Cardiac septum (tissue), 1 donor: Measurements from ENCODE around the gene JAML. TPM values are rescaled to one million over a fixed set of nuclear protein-coding genes. Genes with fewer than 3 reads are reported as not detected.

Experiments used
- DNase-seq: peaks from one replicate; pipeline ENCODE4 v3.0.0-alpha.2; 2020; ENCODE audit warnings: low spot score
- intact Hi-C: fragments of 100-400 bp; cut with DNase I; formaldehyde crosslinking; loops from one replicate; pipeline ENCODE4 v1.14.0; 2022
- total RNA-seq: library from RNA; stranded (reverse); fragmentation: NEBNext Ultra II Directional; extraction: Animal tissue kit (Norgen Biotek cat#: 25700); gene quantifications from one replicate; pipeline ENCODE4 v1.2.1, GENCODE V29; 2021
- donor health status: DM: no; HTN: no; CAD: no.

JAML gene
- total RNA-seq, 1 donor from 2014 or later, result 5.4 TPM

- intact Hi-C loops, result no loop called here
- no peak for DNase-seq
Measured at GRCh38 chr11:118240999-118241763, 16.4 kb upstream of the JAML start.

DNA sequence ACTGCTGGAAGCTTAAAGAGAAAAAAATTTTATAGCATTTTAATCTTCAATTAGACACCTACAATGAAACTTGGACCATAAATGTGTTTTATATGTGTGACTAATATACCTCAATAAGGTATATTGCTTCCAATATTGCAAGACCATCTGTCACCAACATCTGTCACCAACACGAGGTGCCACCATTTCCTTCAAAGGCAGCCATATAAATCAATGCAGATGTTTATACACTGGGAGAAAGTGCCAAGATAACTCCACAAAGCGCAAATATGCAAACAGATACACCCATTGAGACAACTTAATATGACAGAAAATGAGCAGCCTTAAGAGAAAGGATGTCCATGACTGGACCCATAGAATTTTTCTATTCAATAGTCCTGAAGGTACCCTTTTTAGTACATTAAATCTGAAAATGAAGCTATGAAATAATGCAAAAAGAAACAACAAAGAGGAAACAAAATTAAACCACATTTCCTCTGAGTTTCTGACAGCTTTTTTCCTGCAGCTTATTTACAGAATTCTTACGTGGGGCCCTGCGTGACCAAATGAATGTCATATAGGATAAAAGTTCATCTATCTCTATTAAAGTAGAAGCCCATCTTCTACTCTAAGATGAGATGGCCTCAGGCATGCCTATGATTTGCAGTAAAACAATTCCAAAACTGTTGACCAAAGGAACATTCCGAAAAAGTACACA lies 14.8 kb upstream of the JAML start:
- intact Hi-C loops, result loop anchor here (5.0 kb wide), 1 partner anchor 42 kb away; no protein-coding TSS in a partner anchor
- DNase-seq, result no peak

GRCh38 chr11:118238929-118239328 lies 14.1 kb upstream of the JAML start:
- intact Hi-C loops, result loop anchor here (5.0 kb wide), 1 partner anchor 42 kb away; no protein-coding TSS in a partner anchor
- DNase-seq, result no peak

DNA sequence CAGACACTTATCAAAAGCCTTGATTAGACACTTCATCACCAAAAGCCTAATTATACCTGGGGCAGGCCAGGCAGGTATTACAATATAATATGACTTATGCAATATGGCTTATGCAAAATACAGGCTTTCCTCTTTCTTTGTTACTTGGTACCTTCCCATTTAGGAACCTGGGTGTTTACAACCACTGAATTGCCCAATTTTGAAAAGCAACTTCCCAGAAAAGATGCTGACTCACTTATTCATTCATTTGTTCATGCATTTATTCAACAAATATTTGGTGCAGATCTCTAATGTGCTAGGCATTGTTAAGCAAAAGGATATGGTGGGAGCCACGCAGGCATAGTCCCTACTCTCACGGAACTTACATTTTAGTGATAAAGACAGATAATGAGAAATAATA lies 13.6 kb upstream of the JAML start:
- intact Hi-C loops, result loop anchor here (5.0 kb wide), 1 partner anchor 41 kb away; no protein-coding TSS in a partner anchor

GRCh38 chr11:118236170-118236569 lies 11.4 kb upstream of the JAML start:
- no peak for DNase-seq
- intact Hi-C loops, result loop anchor here (5.0 kb wide), 1 partner anchor 39 kb away; no protein-coding TSS in a partner anchor

More for the DNA sequence above, 13.6 kb upstream of the JAML start:
- no peak for DNase-seq

DNA sequence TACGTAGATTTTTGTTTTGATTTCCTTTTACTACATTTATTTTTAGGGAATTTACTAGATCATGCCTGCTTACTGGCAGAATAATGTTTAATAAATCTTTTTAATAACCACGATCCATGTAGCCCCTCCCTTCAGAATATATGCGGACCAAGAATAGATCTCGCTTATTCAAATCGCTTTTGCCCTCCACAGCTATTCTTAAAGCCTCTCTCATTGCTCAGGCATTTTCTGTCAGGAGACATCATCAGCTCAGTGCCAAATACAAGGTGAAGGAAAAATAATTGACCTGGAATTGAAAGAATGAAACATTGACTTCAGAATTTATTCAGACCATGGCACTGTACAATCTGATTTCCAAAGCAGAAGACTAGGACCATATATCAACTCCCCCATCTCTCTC lies 10.0 kb upstream of the JAML start:
- no peak for DNase-seq
- intact Hi-C loops, result loop anchor here (5.0 kb wide), 1 partner anchor 38 kb away; no protein-coding TSS in a partner anchor

- no peak for DNase-seq
- intact Hi-C loops, result no loop called here
Measured at GRCh38 chr11:118233850-118234249, 9.0 kb upstream of the JAML start.

GRCh38 chr11:118233377-118233776 lies 8.6 kb upstream of the JAML start:
- DNase-seq, result no peak
- intact Hi-C loops, result no loop called here

DNA sequence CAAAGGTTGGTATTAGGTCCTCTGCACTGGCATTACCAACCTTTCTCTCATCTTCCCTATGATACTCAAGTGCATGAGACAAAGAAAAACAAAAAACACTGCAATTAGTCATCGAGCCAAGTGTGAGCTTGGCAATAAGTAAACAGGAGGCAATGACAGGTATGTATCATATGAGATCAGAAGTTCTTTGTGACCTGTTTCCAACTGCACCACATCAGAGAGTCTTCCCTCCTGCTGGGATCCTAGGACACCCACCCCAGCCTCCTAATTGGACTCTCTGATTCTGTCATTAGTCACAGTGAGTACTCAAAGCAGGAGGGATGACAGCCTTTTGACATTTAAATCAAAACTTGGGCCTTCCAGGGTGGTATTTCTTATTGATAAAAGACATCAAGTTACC lies 7.8 kb upstream of the JAML start:
- DNase-seq, result no peak
- intact Hi-C loops, result no loop called here

DNA sequence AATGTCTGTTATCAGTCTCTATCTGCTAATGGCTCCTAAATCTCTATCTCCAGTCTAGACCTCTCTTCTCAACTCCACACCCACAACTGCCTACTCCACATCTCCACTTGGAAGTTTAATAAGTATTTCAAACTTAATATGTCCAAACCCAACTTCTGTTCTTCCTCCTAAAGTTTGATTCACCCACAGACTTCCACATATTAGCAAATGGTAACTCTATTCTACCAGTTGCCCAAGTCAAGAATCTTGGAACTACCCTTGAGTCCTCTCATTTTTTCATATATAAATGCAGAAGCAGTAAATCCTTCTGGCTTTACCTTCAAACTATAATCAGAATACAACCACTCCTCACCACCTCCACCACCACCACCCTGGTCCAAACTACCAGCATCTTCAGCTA lies 6.7 kb upstream of the JAML start:
- intact Hi-C loops, result no loop called here
- DNase-seq, result no peak

DNA sequence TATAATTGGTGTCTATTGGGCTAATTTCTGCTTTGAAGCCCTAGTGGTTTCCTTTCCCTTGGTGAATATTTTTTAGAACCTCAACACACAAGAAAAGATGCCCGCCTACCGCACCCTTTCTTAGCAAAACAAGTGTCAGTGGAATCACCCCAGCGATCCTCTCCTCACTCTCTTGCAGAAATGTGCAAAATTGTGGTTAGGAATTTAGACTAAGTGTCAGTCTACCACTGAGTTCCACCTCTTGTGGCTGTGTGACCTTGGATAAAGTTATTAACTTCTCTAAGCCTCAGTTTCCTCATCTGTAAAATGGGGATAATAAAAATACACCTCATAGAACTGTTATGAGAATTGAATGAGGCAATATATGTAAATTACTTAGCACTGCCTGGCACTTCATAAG lies 5.3 kb upstream of the JAML start:
- intact Hi-C loops, result no loop called here
- DNase-seq, result no peak

GRCh38 chr11:118229274-118229847 lies 4.5 kb upstream of the JAML start:
- DNase-seq, result no peak
- intact Hi-C loops, result no loop called here

- intact Hi-C loops, result no loop called here
- DNase-seq, result no peak
Measured at GRCh38 chr11:118227865-118228785, 3.3 kb upstream of the JAML start.

DNA sequence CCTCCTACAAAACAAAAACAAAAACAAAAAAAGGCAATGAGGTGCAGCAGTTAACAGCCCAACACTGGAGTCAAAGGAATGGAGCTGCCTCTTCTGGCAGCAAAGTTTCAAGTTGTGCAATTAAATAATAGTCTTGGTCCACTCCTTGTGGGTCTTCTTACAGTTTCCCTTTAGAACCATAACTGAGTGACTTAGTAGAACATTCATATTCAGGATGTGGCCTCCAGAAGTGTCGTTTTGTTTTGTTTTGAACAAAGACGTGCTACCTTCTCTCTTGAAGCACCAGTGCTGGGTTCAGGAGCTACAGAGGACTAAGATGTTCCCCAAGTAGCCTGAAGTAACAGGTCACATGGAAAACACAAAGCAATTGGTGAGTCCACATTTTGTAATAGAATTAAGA lies 2.0 kb upstream of the JAML start:
- intact Hi-C loops, result no loop called here
- DNase-seq, result no peak

DNA sequence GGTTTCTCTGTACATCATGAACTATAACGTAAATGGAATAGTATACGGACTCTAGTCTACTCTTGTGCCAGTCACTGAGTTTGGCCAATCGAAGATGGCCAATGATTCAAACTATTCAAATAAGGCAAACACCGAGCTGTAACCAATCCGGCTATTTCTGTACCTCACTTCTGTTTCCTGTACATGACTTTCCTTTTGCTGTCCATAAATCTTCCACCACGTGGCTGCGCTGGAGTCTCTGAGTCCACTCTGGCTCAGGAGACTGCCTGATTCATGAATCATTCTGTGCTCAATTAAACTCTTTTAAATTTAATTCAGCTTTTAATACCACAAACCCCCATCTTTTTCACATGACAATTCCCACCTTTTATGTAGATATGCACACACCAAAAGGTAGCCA lies 1.5 kb upstream of the JAML start:
- intact Hi-C loops, result no loop called here
- no peak for DNase-seq

GRCh38 chr11:118223992-118224391 lies 819 bp downstream of the JAML start:
- intact Hi-C loops, result no loop called here

GRCh38 chr11:118223570-118223969 lies 1.2 kb downstream of the JAML start:
- no peak for DNase-seq
- intact Hi-C loops, result no loop called here

More at GRCh38 chr11:118223992-118224391, 819 bp downstream of the JAML start:
- DNase-seq, result no peak

DNA sequence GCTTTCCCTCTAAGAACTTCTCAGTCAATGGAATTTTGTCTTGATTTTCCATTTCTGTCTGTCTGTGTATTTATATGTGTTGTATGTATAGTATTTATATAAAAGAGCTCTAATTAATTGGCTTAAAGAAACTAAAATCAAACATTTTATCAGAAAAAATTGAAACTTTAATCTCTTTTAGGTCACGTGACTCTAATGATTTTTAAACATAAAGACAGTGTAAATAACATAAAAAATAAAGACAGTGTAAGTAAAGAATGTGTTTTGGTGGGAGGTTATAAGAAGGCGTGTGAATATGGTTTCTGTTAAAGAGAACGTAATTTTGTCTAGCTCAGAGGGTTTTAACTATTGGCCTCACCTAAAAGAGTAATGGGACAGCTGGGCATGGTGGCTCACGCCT lies 2.4 kb downstream of the JAML start:
- no peak for DNase-seq
- intact Hi-C loops, result no loop called here

DNA sequence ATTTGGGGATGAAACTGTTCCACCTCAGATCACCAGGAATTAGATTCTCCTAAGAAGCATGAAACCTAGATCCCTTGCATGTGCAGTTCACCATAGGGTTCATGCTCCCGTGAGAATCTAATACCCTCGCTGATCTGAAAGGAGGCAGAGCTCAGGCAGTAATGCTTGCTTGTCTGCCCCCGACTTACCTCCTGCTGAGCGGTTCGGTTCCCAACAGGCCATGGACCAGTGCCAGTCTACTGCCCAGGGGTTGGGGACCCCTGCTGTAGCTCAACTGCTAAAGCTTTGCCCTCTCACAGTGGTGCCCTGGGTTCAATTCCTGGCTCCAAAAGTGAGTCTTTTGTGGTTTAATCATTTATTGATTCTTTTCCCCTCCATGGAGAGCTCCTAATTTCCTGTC lies 3.4 kb downstream of the JAML start:
- no peak for DNase-seq
- intact Hi-C loops, result no loop called here

DNA sequence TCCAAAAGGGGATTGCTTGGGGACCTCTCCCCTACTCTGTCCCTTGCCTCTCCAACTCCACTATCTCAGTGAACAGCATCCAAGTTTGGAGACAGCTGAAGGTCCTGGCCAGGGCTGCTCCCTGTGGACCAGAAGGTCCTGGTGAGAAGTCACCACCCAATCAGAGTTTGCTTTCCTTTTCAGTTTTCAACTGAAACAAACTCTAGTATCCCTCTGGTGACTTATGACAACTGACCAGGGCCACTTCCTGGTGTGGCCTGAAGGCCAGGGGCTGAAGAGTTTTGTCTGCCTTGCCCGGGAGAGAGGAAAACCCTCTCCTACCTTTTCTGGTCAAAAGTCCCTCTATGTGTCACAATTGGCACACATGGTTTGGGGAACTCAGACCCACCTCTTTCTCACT lies 5.1 kb downstream of the JAML start:
- intact Hi-C loops, result no loop called here
- DNase-seq, result no peak
